HG03060 (cell line): ENCODE results near the gene ALOX12.
"Not testable (repeated sequence)": the region's sequence is repeated elsewhere in the genome, so short reads cannot be mapped to it uniquely, and the experiment has no call there.

Experiments used
- ATAC-seq: cut with Tn5 transposase; IDR thresholded peaks from one replicate; pipeline ENCODE4 v1.9.1; 2021; ENCODE audit warnings: low read depth, moderate number of reproducible peaks; ENCODE audit not compliant: unreplicated experiment

ALOX12 gene, protein sequence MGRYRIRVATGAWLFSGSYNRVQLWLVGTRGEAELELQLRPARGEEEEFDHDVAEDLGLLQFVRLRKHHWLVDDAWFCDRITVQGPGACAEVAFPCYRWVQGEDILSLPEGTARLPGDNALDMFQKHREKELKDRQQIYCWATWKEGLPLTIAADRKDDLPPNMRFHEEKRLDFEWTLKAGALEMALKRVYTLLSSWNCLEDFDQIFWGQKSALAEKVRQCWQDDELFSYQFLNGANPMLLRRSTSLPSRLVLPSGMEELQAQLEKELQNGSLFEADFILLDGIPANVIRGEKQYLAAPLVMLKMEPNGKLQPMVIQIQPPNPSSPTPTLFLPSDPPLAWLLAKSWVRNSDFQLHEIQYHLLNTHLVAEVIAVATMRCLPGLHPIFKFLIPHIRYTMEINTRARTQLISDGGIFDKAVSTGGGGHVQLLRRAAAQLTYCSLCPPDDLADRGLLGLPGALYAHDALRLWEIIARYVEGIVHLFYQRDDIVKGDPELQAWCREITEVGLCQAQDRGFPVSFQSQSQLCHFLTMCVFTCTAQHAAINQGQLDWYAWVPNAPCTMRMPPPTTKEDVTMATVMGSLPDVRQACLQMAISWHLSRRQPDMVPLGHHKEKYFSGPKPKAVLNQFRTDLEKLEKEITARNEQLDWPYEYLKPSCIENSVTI

GRCh38 chr17:6995500-6996255, at the start of gene ALOX12:
ALOX12 (plus strand) TSS chr17:6996049; CDS start chr17:6996118, 69 bp downstream.
- ATAC-seq = no peak

GRCh38 chr17:6947745-6948144, 48.1 kb upstream of the ALOX12 start:
- ATAC-seq = no peak

DNA sequence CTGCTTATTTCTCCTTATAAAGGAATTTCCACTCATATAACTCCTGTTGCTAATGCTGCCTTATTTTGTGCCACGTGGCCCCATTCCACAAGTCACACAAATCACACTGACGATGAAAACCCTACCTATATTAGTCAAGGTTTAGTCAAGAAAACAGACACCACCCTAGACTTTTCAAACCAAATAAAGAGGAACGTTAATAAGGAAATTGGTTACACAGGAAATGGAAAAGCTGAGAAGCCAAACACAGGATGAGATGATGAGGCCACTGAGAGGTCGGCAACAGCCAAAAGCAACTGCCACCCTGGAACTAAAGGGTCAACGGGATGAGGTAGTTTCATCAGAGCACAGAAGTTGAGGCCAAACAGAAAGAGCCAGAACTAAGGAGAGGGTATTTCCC, 47.3 kb upstream of the ALOX12 start:
- ATAC-seq = no peak

GRCh38 chr17:6948976-6949375, 46.9 kb upstream of the ALOX12 start:
- no peak for ATAC-seq

GRCh38 chr17:6950938-6951337, 44.9 kb upstream of the ALOX12 start:
- ATAC-seq = not testable (repeated sequence)

DNA sequence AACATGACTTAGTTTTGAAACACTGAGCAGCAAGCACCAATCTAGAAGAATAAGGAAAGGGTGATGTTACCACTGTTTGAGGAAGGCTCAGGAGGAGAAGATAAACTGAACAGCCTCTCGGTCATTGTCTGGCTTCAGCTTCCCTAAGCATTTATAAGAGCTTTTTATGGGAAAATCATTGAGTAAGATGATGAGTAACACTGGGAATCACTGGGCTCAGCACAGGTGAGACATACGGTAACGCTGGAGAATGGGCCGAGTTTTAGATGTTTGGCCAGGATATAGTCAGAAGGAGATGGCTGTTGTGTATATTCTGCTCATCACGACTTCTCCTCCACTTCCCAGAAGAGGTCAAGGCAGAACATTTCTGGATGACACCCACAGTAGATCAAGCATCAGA, 42.2 kb upstream of the ALOX12 start:
- no peak for ATAC-seq

DNA sequence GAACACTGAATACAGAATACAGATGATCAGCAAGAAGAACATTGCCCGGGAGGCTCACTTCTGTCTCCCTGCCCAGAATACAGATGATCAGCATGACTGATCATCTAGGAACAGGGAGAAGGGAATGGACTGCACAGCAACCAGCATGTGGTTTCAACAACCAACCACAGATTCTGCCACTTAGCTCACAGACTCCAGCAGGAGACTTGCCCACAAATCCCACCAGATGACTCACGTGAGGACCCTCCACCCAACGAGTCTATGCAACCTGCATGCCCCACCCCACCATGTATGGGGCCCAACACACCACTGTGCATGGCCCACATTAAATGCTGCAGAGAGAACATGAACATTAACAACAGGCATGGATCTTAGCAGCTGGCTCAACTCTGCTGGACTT, 36.1 kb upstream of the ALOX12 start:
- ATAC-seq = no peak

DNA sequence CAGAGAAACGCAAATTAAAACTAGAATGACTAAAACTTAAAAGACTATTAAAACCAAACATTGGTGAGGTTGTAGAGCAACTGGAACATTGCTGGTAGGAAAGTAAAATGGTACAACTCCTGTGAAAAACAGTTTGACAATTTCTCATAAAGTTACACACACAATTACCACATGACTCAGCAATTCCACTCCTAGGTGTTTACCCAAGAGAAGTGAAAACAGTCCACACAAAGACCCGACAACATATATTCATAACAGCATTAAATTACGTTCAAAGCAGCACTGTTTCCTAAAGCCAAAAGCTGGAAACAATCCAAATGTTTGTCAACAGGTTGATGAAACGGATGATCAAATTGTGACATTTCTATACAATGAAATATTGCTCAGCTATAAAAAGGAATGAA, 26.5 kb upstream of the ALOX12 start:
- no peak for ATAC-seq

- ATAC-seq = no peak
Observed at GRCh38 chr17:6970992-6971391, 24.9 kb upstream of the ALOX12 start.

DNA sequence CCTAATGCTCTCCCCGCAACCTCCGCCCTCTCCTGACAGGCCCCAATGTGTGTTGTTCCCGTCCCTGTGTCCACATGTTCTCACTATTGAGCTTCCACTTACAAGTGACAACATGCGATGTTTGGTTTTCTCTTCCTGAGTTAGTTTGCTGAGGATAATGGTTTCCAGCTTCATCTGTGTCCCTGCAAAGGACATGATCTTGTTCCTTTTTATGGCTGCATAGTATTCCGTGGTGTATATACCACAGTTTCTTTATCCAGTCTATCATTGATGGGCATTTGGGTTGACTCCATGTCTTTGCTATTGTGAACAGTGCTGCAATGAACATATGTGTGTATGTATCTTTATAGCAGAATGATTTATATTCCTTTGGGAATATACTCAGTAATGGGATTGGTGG, 16.4 kb upstream of the ALOX12 start:
- ATAC-seq = not testable (repeated sequence)

- ATAC-seq = no peak
Observed at GRCh38 chr17:6981426-6981825, 14.4 kb upstream of the ALOX12 start.

DNA sequence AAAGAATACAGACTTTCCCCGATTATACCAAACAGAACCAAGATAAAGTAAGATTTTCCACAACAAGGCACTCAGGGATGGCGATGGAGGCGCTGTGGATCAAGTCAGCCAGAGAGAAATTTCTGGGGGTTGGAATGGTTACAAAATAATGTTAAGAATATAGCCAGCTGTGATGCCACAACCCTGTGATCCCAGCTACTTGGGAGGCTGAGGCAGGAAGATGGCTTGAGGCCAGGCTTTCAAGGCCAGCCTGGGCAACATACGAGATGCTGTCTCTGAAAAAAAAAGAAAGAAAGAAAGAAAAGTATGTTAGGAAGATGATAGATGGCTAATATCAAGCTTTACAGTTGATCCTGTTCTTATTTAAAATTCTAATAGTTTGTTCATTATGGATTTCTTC, 10.6 kb upstream of the ALOX12 start:
- no peak for ATAC-seq

GRCh38 chr17:6986676-6987075, 9.2 kb upstream of the ALOX12 start:
- no peak for ATAC-seq

- no peak for ATAC-seq
Observed at GRCh38 chr17:6989779-6990178, 6.1 kb upstream of the ALOX12 start.

DNA sequence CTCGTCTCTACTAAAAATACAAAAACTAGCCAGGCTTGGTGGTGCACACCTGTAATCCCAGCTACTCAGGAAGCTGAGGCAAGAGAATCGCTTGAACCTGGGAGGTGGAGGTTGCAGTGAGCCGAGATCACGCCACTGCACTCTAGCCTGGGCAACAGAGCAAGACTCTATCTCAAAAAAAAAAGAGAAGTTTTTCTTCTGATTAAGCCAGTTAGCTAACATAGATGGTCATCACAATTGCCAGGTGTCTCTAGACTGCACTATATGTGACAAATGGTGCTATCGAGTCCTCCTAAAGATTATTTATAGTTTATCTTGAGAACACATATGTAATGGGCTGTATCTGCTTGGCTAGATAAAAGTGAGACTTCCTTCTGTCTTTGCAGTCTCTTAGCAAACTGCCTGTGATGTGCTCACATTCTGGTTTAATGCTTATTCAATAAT, 2.2 kb upstream of the ALOX12 start:
- not testable (repeated sequence) for ATAC-seq

GRCh38 chr17:6994118-6994598, 1.7 kb upstream of the ALOX12 start:
- no peak for ATAC-seq

DNA sequence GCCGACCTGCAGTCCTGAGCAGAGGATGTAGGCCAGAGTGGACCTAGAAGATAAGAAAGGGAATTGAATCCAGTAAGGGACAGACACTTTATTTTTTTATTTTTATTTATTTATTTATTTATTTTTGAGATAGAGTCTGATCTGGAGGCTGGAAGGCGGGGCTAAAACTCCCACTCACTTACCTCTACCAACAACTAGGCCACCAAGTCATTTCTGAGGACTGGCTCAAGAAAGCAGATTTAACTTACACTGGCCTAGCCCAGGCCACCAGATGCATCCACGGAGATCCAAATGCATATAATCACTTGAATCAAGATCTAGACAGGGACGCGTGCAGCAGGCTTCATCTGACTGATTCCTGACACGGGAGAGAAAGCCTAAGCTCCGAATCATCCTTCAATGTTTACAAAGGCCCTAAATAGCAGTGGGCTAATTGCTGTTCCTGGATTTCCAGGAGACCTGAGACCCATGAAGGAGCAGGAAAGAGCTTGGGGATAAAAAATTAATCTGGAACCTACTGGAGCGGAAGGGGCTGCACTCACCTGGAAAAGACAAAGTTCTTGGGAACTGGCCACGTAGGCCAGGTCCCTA, 1.1 kb upstream of the ALOX12 start:
- ATAC-seq = no peak

GRCh38 chr17:6996256-6997011, 585 bp downstream of the ALOX12 start:
- no peak for ATAC-seq

DNA sequence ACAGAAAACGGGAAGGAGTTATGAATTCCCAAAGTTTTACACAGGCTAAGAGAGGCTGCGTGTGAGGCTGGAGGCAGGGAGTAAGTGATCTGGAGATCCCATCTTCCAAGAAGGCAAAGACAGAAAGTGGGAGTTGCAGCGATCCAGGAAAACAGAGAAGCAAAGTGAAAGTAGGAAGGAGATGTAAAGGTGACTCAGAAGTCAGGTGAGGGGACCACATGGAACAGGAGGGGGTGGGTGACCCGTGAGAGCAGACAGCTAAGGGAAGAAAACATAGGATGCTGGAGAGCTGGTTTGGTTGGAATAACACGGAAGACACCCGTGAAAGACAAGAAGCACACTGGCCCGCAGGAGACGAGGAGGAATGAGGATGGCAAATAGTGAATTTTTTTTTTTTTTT, 1.3 kb downstream of the ALOX12 start:
- ATAC-seq = no peak
